ENCODE results near the gene CPM. TPM values are rescaled to one million over a fixed set of nuclear protein-coding genes. Genes with fewer than 3 reads are reported as not detected.

The CPM gene
- 100 to 1,000 TPM in 1 of 4 donors, 10 to 100 TPM in 3; 59.0 to 120 (median 79.7) TPM for total RNA-seq

- Histone ChIP-seq H3K4me3 (peak within 1 kb of the TSS; percentile 79), H3K27me3 (no peaks in the 10 kb centered on the region), H3K4me1 (peaks cover 12% of the 10 kb centered on the region), H3K9me3 (no peaks in the 10 kb centered on the region), H3K27ac (peak within 1 kb of the TSS; percentile 86), H3K36me3 (no peaks in the 10 kb centered on the region)
- DNase-seq (ENCODE audit: low spot score in 2 of 2), result peak in 1 of 2 donors; percentile 75
- TF ChIP-seq EP300 (IDR thresholded peaks at IDR 0.05), result no peak
- no peak for TF ChIP-seq CTCF (IDR thresholded peaks at IDR 0.05)
- no peak for TF ChIP-seq POLR2AphosphoS5 (IDR thresholded peaks at IDR 0.05)
- TF ChIP-seq POLR2A (IDR thresholded peaks at IDR 0.05), result peak in 1 of 2 donors; percentile 82
- 14% methylated on average over 22 of the region's 96 CpGs for WGBS
Measured at GRCh38 chr12:68932961-68933893, at the start of gene CPM. TSS of gene CPM (minus strand) at chr12:68933171. CDS start at chr12:68932837, 334 bp downstream.

- H3K4me1 ChIP-seq, result no peaks in the 10 kb centered on the region
- H3K27me3 ChIP-seq, result no peaks in the 10 kb centered on the region
- peaks cover 3% of the 10 kb centered on the region for H3K9me3 ChIP-seq
- no peak for DNase-seq (ENCODE audit: low spot score in 2 of 2)
- TF ChIP-seq POLR2A (IDR thresholded peaks at IDR 0.05) (no peak), CTCF (IDR thresholded peaks at IDR 0.05) (no peak), POLR2AphosphoS5 (IDR thresholded peaks at IDR 0.05) (no peak), EP300 (IDR thresholded peaks at IDR 0.05) (no peak)
- H3K36me3 ChIP-seq, result no peaks in the 10 kb centered on the region
- H3K27ac ChIP-seq, result no peak overlapping the region
- WGBS, result 60% methylated on average over 4 of the region's 4 CpGs
- no peak overlapping the region for H3K4me3 ChIP-seq
Measured at GRCh38 chr12:68981516-68981915, 48.5 kb upstream of the CPM start.

GRCh38 chr12:68980476-68981212, 47.7 kb upstream of the CPM start:
- Histone ChIP-seq H3K4me1 (no peaks in the 10 kb centered on the region), H3K36me3 (no peaks in the 10 kb centered on the region), H3K9me3 (peaks cover 3% of the 10 kb centered on the region), H3K4me3 (no peak overlapping the region), H3K27me3 (no peaks in the 10 kb centered on the region), H3K27ac (no peak overlapping the region)
- no peak for TF ChIP-seq CTCF (IDR thresholded peaks at IDR 0.05)
- no peak for TF ChIP-seq POLR2AphosphoS5 (IDR thresholded peaks at IDR 0.05)
- no peak for TF ChIP-seq POLR2A (IDR thresholded peaks at IDR 0.05)
- no peak for TF ChIP-seq EP300 (IDR thresholded peaks at IDR 0.05)
- no peak for DNase-seq (ENCODE audit: low spot score in 2 of 2)
- 82% methylated on average over 8 of the region's 10 CpGs for WGBS

GRCh38 chr12:68978678-68979077, 45.7 kb upstream of the CPM start:
- Histone ChIP-seq H3K4me3 (no peak overlapping the region), H3K27ac (no peak overlapping the region), H3K4me1 (no peaks in the 10 kb centered on the region), H3K9me3 (peaks cover 3% of the 10 kb centered on the region), H3K36me3 (no peaks in the 10 kb centered on the region), H3K27me3 (no peaks in the 10 kb centered on the region)
- WGBS, result 82% methylated on average over 2 of the region's 2 CpGs
- TF ChIP-seq CTCF (IDR thresholded peaks at IDR 0.05) (no peak), EP300 (IDR thresholded peaks at IDR 0.05) (no peak), POLR2A (IDR thresholded peaks at IDR 0.05) (no peak), POLR2AphosphoS5 (IDR thresholded peaks at IDR 0.05) (no peak)
- no peak for DNase-seq (ENCODE audit: low spot score in 2 of 2)
